Measurements from ENCODE around the gene CATSPER3.

DNA sequence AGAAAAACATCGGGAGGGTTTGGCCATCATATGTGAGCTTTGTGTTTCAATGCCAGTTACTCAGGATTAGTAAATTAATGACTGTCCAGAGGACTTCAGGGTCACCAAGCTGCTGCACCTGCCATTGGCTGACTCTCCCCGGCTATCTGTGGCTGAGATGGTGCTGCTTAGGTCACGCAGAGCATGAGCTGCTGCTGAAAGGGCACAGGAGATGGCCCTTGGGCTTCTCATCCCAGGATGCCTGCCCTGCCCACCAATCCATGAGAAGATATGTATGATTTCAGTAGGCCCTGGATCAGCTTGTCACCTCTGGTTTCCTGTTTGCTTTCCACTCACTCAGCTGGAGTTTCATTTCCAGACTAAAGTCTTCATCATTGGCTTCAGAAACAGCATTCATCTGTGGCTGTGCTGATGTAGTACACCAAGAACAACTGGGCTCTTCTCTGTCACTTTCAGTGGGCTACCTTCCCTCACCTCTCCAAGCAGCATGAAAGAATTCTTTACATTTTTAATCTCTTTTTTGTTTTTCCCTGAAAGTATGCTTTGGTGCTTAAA, 2.4 kb upstream of the CATSPER3 start:
- TF ChIP-seq, protein P1, sequence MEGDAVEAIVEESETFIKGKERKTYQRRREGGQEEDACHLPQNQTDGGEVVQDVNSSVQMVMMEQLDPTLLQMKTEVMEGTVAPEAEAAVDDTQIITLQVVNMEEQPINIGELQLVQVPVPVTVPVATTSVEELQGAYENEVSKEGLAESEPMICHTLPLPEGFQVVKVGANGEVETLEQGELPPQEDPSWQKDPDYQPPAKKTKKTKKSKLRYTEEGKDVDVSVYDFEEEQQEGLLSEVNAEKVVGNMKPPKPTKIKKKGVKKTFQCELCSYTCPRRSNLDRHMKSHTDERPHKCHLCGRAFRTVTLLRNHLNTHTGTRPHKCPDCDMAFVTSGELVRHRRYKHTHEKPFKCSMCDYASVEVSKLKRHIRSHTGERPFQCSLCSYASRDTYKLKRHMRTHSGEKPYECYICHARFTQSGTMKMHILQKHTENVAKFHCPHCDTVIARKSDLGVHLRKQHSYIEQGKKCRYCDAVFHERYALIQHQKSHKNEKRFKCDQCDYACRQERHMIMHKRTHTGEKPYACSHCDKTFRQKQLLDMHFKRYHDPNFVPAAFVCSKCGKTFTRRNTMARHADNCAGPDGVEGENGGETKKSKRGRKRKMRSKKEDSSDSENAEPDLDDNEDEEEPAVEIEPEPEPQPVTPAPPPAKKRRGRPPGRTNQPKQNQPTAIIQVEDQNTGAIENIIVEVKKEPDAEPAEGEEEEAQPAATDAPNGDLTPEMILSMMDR (IDR thresholded peaks at IDR 0.05) = no peak
- no peak for TF ChIP-seq POLR2A (IDR thresholded peaks at IDR 0.05)
